HUES48 (cell line): ENCODE data around the gene PAK1.

Source experiments
- H3K27ac ChIP-seq: one replicate; pipeline ENCODE4 v1.7.0; 2013; ENCODE audit warnings: low read depth, low read length, inconsistent platforms
- H3K27me3 ChIP-seq: 2 replicates; pipeline ENCODE4 v1.6.1; 2013; ENCODE audit warnings: mild to moderate bottlenecking, low read length; ENCODE audit not compliant: control insufficient read depth, insufficient read depth
- H3K36me3 ChIP-seq: 2 replicates; pipeline ENCODE4 v1.6.1; 2013; ENCODE audit warnings: low read length; ENCODE audit not compliant: control insufficient read depth, insufficient read depth
- H3K4me1 ChIP-seq: 2 replicates; pipeline ENCODE4 v1.6.1; 2013; ENCODE audit warnings: mild to moderate bottlenecking, low read length; ENCODE audit not compliant: control insufficient read depth, insufficient read depth
- H3K4me3 ChIP-seq: 2 replicates; pipeline ENCODE4 v1.5.1; 2013; ENCODE audit warnings: mild to moderate bottlenecking, low read depth, low read length
- H3K9ac ChIP-seq: 2 replicates; pipeline ENCODE4 v1.6.1; 2013; ENCODE audit warnings: mild to moderate bottlenecking, low read depth, low read length, moderate library complexity
- H3K9me3 ChIP-seq: 2 replicates; pipeline ENCODE4 v1.6.1; 2013; ENCODE audit warnings: low read length; ENCODE audit not compliant: control insufficient read depth, insufficient read depth

PAK1 gene

DNA sequence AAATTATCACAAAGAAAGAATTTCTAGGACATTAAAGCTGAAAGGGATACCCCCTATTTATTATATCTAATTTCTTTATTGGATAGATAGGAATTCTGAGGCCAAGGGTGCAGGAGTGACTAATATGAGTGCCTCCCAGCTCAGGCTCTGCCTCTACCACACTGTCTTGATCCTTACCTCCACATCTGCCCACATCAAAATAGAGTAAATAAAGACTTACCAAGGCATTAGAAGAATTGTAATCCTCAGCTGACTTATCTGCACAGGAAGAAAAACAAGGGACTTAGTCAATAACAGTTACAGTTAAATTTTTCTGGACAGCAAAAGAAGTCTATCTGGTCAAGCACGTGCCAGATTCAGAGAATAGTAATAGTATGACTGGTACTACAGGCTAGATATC lies 99.8 kb downstream of the PAK1 start:
- H3K9me3 ChIP-seq = no peaks in the 10 kb centered on the region
- H3K4me1 ChIP-seq = no peaks in the 10 kb centered on the region
- H3K9ac ChIP-seq = no peak overlapping the region
- no peak overlapping the region for H3K4me3 ChIP-seq
- H3K36me3 ChIP-seq = peaks cover 92% of the 10 kb centered on the region
- no peaks in the 10 kb centered on the region for H3K27me3 ChIP-seq
- H3K27ac ChIP-seq = no peak overlapping the region

DNA sequence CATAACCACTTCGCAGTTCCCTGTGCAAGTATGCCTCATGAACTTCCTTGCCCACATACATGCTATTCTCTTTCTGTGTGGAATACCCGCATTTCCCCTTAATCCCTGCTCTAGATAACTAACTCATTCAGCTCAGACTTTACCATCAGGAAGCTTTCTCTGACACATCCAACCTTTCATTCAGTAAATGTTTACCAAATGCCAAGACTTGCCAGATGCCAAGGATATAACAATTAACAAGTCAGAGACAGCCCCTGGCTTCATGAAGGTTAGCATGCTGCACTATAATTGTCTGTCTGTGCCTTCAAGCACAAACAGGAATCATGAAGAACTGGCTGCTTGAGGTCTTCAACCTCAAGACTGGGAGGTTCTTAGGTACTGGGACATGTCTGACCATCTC lies 101.2 kb downstream of the PAK1 start:
- H3K9ac ChIP-seq = no peak overlapping the region
- no peaks in the 10 kb centered on the region for H3K9me3 ChIP-seq
- H3K27ac ChIP-seq = no peak overlapping the region
- H3K4me1 ChIP-seq = no peaks in the 10 kb centered on the region
- H3K4me3 ChIP-seq = no peak overlapping the region
- H3K36me3 ChIP-seq = peaks cover 87% of the 10 kb centered on the region
- no peaks in the 10 kb centered on the region for H3K27me3 ChIP-seq

DNA sequence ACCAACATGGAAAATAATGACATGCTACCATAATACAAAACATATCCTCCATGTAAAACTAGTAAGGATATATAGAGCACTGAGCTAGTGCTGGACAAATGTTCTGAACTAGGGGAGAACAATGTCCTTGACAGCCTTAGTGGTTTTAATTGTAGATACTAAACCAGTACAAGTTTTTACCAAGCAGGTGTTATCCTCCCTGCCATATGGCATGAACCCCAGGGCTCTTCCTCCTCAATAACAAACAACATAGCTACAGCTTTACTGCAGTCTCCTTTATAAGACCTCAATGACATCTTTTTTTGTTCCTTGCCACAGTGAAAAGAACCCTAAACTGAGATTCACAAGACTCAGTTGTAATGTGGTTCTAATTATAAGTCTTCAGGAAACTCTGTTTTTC lies 102.2 kb downstream of the PAK1 start:
- Histone ChIP-seq H3K27ac (no peak overlapping the region), H3K9ac (no peak overlapping the region), H3K27me3 (no peaks in the 10 kb centered on the region), H3K4me3 (no peak overlapping the region), H3K4me1 (no peaks in the 10 kb centered on the region), H3K9me3 (no peaks in the 10 kb centered on the region), H3K36me3 (peaks cover 83% of the 10 kb centered on the region)

DNA sequence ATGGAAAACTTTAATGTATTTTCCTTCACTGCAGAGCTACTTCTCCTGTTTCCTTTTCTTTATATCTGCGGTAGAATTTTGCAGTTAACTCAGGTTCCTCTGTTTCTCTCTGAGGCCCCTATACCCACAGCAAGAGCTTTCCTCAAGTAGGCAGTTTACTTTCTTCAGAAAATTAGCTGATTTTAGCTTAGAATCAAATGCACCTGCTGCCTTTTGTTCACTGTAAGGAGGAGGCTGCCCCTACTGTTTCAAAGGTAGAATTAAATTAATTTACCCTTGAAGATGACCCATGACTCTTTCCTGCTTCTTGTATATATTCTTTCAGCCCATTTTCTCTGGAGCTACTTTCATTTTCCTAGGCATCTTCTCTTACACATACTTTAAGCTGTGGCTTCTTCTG lies 103.7 kb downstream of the PAK1 start:
- no peaks in the 10 kb centered on the region for H3K9me3 ChIP-seq
- no peak overlapping the region for H3K4me3 ChIP-seq
- H3K4me1 ChIP-seq = no peaks in the 10 kb centered on the region
- H3K27me3 ChIP-seq = no peaks in the 10 kb centered on the region
- H3K36me3 ChIP-seq = peaks cover 77% of the 10 kb centered on the region
- no peak overlapping the region for H3K27ac ChIP-seq
- no peak overlapping the region for H3K9ac ChIP-seq

DNA sequence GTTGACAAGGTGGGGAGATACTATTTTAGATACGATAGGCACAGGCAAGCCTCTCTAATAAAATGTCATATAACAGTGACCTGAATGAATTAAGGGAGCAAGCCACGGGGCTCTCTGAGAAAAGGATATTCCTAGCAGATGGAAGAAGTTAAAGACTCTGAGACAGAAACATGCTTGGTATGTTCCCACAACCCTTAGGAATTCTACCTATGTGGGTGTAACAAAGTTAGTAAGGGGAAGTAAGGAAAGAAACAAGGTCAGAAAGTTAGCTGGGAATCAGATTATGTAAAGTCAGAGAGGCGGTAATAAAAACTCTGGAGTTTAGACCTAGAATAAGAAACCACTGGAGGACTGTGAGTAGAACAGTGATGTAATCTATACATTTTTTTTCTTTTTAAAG lies 112.7 kb downstream of the PAK1 start:
- Histone ChIP-seq H3K9ac (no peak overlapping the region), H3K4me3 (no peak overlapping the region; the same call in 1 of the 2 replicates), H3K27me3 (no peaks in the 10 kb centered on the region), H3K36me3 (peaks cover 74% of the 10 kb centered on the region), H3K27ac (no peak overlapping the region), H3K4me1 (peaks cover 6% of the 10 kb centered on the region; the same call in 1 of the 2 replicates), H3K9me3 (0 out of 2 replicates have a peak, but pooled peaks cover 20% of the 10 kb centered on the region)

DNA sequence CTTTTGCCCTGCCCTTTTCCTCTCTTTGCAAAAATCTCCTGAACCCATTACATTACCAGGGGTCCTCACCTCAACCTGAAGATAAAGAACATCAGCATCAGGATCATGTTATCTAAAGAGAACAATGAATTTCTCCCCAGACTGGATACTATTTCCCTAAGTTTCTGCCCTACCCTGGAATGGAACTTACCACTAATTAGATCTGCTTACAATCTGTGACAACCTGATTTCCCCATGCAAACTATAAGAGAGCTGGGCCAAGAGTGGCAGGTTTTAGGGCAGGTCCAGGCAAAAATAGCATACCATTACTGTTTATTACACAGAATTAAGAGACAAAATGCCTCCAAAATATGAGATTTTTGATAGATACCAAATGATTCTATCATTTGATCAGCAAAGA lies 114.4 kb downstream of the PAK1 start:
- Histone ChIP-seq H3K4me1 (peaks cover 6% of the 10 kb centered on the region; the same call in 1 of the 2 replicates), H3K9ac (no peak overlapping the region), H3K27ac (no peak overlapping the region), H3K36me3 (peaks cover 86% of the 10 kb centered on the region), H3K4me3 (no peak overlapping the region), H3K27me3 (no peaks in the 10 kb centered on the region), H3K9me3 (0 out of 2 replicates have a peak, but pooled peaks cover 20% of the 10 kb centered on the region)

DNA sequence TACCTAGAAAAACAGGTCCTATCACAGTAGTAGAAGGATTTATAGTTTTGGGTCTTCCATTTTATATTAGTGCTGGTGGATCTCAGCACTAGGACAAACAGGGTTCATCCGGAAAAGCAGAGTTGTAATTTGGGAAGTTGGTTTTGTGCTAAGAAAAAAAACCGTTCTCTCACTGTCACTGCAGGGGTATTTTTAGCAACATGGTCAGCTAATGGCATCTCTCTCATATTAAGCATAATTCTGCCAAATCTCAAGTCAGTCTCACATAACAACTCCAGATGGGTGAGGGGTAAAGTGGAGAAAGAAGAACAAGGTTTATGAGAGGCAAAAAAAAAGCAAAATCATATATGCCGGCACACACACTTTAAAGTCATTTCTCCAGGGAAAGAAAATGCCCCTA lies 120.8 kb downstream of the PAK1 start:
- peaks cover 97% of the 10 kb centered on the region for H3K36me3 ChIP-seq
- H3K9ac ChIP-seq = no peak overlapping the region
- H3K4me3 ChIP-seq = no peak overlapping the region
- no peaks in the 10 kb centered on the region for H3K9me3 ChIP-seq
- no peak overlapping the region for H3K27ac ChIP-seq
- no peaks in the 10 kb centered on the region for H3K4me1 ChIP-seq
- H3K27me3 ChIP-seq = no peaks in the 10 kb centered on the region

DNA sequence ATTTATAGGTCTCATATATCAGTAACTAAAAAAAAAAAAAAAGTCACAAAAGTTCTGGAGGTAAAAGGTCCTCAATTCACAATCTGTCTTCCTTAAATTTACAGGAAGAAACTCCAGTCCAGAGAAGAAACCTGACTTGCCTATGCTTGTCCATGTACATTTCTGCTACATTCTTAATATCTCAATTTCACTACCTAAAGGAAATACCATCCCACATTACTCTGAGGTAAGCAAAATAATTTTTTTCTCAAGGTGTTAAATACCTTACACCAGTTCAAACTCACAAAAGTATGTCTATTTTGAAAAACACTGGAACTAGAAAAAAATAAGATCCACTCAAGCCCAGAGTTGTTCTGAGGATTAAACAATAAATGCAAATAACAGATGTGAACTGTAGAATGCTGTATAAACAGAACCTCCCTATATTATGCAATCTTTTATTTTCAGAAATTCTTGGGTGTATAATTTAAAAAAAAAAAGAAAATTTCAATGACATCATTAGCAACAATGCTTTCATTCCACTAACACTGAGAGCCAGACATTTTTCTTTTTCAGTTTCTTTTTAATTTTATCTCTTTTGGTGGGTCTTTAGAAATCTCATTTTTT lies 122.5 kb downstream of the PAK1 start:
- Histone ChIP-seq H3K9ac (no peak overlapping the region), H3K4me3 (no peak overlapping the region), H3K36me3 (peaks cover 97% of the 10 kb centered on the region), H3K9me3 (no peaks in the 10 kb centered on the region), H3K27me3 (no peaks in the 10 kb centered on the region), H3K4me1 (no peaks in the 10 kb centered on the region), H3K27ac (no peak overlapping the region)

DNA sequence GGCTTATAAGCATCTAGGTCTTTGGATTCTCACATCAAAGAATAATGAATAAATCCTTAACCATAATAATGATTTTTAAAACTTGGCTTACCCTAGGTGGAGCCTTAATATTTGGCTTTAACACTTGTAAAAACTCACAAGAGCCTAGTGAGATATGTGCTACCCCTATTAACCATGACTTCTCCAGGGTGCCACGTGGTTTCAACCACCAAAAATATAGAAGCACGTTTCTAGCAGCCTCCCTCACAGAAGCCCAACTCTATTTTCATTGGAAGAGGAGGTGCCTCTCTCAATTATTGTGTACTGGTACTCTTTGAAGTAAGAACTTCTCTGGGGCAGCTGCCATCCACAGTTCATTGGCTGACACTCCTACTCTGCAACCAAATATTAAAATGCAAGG lies 125.9 kb downstream of the PAK1 start:
- no peaks in the 10 kb centered on the region for H3K9me3 ChIP-seq
- no peak overlapping the region for H3K27ac ChIP-seq
- H3K4me3 ChIP-seq = no peak overlapping the region
- H3K4me1 ChIP-seq = no peaks in the 10 kb centered on the region
- H3K27me3 ChIP-seq = no peaks in the 10 kb centered on the region
- H3K9ac ChIP-seq = no peak overlapping the region
- peaks cover 95% of the 10 kb centered on the region for H3K36me3 ChIP-seq

DNA sequence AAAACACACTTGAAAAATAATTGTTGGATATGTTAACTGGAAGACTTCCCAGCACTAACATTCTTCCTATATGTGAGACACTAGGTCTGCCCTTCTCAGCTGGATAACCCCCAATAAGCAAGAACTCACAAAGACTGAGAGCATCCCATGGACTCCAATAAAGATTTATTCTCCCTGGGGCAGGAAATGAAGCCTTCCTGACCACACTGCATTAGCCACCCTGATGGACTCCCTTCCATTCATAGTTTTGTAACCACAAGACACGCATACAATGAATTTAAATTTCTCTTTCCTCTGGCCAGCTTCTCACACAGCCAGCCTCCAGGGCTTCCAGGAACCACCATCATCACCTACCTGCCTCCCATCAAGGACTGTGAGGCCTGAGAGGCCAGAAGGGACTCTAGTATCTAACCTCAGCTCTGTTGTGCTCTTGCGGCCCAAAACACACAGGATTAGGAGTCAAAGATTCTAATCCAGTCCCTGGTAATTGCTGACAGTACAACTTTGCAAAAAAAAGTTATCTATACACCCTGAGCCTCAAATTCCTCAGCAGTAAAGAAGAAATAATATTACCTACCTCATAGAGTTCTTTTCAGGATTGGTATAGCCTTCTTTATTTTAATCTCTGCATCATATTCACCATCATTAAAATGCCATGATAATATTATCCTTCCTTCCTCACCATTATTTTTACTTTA lies 126.8 kb downstream of the PAK1 start:
- Histone ChIP-seq H3K4me3 (no peak overlapping the region), H3K36me3 (peaks cover 95% of the 10 kb centered on the region), H3K9ac (no peak overlapping the region), H3K9me3 (no peaks in the 10 kb centered on the region), H3K27ac (no peak overlapping the region), H3K27me3 (no peaks in the 10 kb centered on the region), H3K4me1 (no peaks in the 10 kb centered on the region)

DNA sequence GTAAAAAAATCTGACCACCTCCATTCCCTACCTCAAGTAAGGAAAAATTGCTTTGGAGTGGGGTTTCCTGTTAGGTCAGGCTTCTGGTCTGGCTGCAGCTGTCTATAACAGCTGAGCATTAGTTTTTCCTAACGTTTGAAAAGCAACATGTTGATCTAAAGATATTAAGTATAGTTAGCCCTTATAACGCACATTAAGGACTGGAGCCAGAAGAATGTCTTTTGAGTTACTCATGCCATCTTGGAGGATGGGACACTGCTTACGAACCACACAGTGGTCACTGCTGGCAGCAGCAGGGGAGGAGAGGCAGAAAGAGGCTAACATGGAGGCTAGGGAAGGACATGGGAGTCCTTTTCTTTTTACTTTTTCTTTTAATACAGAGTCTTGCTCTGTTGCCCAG lies 128.3 kb downstream of the PAK1 start:
- Histone ChIP-seq H3K36me3 (peaks cover 97% of the 10 kb centered on the region), H3K27ac (no peak overlapping the region), H3K27me3 (no peaks in the 10 kb centered on the region), H3K4me3 (no peak overlapping the region), H3K4me1 (no peaks in the 10 kb centered on the region), H3K9me3 (no peaks in the 10 kb centered on the region), H3K9ac (no peak overlapping the region)
